ENCODE data around the gene ALKAL2.
A peak's percentile ranks its signal among the peaks of the same experiment; 100 is the strongest.
"Not testable (repeated sequence)": the region's sequence is repeated elsewhere in the genome, so short reads cannot be mapped to it uniquely, and the experiment has no call there.

ALKAL2 gene

GRCh38 chr2:287911-288757, at the start of gene ALKAL2:
TSS of gene ALKAL2 (minus strand) at chr2:288091. CDS start at chr2:287835, 256 bp downstream.
- no peak for DNase-seq

- DNase-seq: not testable (repeated sequence)
Measured at GRCh38 chr2:336949-337348, 49.1 kb upstream of the ALKAL2 start.

GRCh38 chr2:336360-336759, 48.5 kb upstream of the ALKAL2 start:
- no peak for DNase-seq

- DNase-seq: no peak
Measured at GRCh38 chr2:332592-332991, 44.7 kb upstream of the ALKAL2 start.

GRCh38 chr2:328761-329160, 40.9 kb upstream of the ALKAL2 start:
- no peak for DNase-seq

GRCh38 chr2:323035-323434, 35.1 kb upstream of the ALKAL2 start:
- DNase-seq: no peak

GRCh38 chr2:322326-322725, 34.4 kb upstream of the ALKAL2 start:
- DNase-seq: no peak

- DNase-seq: no peak
Measured at GRCh38 chr2:320561-320960, 32.7 kb upstream of the ALKAL2 start.

- DNase-seq: peak in 2 of 58 donors; percentile 18 to 66
Measured at GRCh38 chr2:319059-319600, 31.2 kb upstream of the ALKAL2 start.

GRCh38 chr2:317501-318424, 29.9 kb upstream of the ALKAL2 start:
- DNase-seq: peak in 1 of 58 donors; percentile 19

GRCh38 chr2:316381-316780, 28.5 kb upstream of the ALKAL2 start:
- no peak for DNase-seq

- DNase-seq: not testable (repeated sequence)
Measured at GRCh38 chr2:315925-316324, 28.0 kb upstream of the ALKAL2 start.

GRCh38 chr2:314561-315336, 26.9 kb upstream of the ALKAL2 start:
- no peak for DNase-seq

GRCh38 chr2:313991-314390, 26.1 kb upstream of the ALKAL2 start:
- no peak for DNase-seq

- no peak for DNase-seq
Measured at GRCh38 chr2:310994-311393, 23.1 kb upstream of the ALKAL2 start.

- no peak for DNase-seq
Measured at GRCh38 chr2:309954-310510, 22.1 kb upstream of the ALKAL2 start.

- no peak for DNase-seq
Measured at GRCh38 chr2:309148-309953, 21.5 kb upstream of the ALKAL2 start.

GRCh38 chr2:305366-305765, 17.5 kb upstream of the ALKAL2 start:
- DNase-seq: no peak

- DNase-seq: no peak
Measured at GRCh38 chr2:296354-296753, 8.5 kb upstream of the ALKAL2 start.

- no peak for DNase-seq
Measured at GRCh38 chr2:295090-295489, 7.2 kb upstream of the ALKAL2 start.
